Muscle of arm (tissue), 12 donors: ENCODE data around the gene TSPAN4. TPM values are rescaled to one million over a fixed set of nuclear protein-coding genes. Genes with fewer than 3 reads are reported as not detected.

Experiments
- DNase-seq: peaks from one replicate; pipeline ENCODE4 v3.0.0-alpha.2; 2013
- polyA plus RNA-seq, 12 donors: library from polyadenylated mRNA; unstranded; fragments of 120-200 nt; gene quantifications; one replicate each; pipeline ENCODE4 v1.2.1, GENCODE V29; 2013; ENCODE audit not compliant: insufficient read length in 12 of 12

Gene TSPAN4
- polyA plus RNA-seq, 12 donors, result 35.8 to 102 (median 46.9) TPM; not detected in 1

- DNase-seq, result no peak
These were observed 65.0 kb downstream of the TSPAN4 start for GRCh38 chr11:907668-908067.

- DNase-seq, result no peak
These were observed 65.6 kb downstream of the TSPAN4 start for GRCh38 chr11:908273-908672.

GRCh38 chr11:909406-909805 is 66.8 kb downstream of the TSPAN4 start:
- DNase-seq, result no peak

GRCh38 chr11:910044-910588 is 67.5 kb downstream of the TSPAN4 start:
- DNase-seq, result no peak

GRCh38 chr11:910589-911030 is 68.0 kb downstream of the TSPAN4 start, which contains the start of gene CHID1:
Gene CHID1 (minus strand): TSS chr11:910810. CDS start chr11:904816, 5,994 bp downstream.
- peak; percentile 76 for DNase-seq

GRCh38 chr11:911031-911889 is 68.6 kb downstream of the TSPAN4 start:
- no peak for DNase-seq

GRCh38 chr11:911890-912219 is 69.2 kb downstream of the TSPAN4 start:
- DNase-seq, result no peak

GRCh38 chr11:912266-912665 is 69.6 kb downstream of the TSPAN4 start:
- no peak for DNase-seq

- DNase-seq, result no peak
These were observed 70.4 kb downstream of the TSPAN4 start for GRCh38 chr11:913043-913442.

- DNase-seq, result no peak
These were observed 71.6 kb downstream of the TSPAN4 start for GRCh38 chr11:914204-914603.

GRCh38 chr11:914747-915501 is 72.3 kb downstream of the TSPAN4 start:
- no peak for DNase-seq

Other genes with a start within 250 kb of the TSPAN4 start
- 10 to 100 TPM in 5 of 12 donors, 1 to 10 TPM in 6, not detected in 1; 6.6 to 15.3 (median 9.9) TPM for gene IRF7, start 226.9 kb upstream of the TSPAN4 start, polyA plus RNA-seq
- gene CDHR5, start 217.9 kb upstream of the TSPAN4 start, polyA plus RNA-seq, result 100 to 1,000 TPM in 1 of 12 donors, 1 to 10 TPM in 7, under 1 TPM in 3, not detected in 1; 0.49 to 137 (median 1.7) TPM
- gene SCT, start 215.7 kb upstream of the TSPAN4 start, polyA plus RNA-seq, result 100 to 1,000 TPM in 1 of 12 donors, 10 to 100 TPM in 9, not detected in 2; 17.6 to 109 (median 52.1) TPM
- under 1 TPM in 9 of 12 donors, not detected in 3; 0.36 to 0.98 (median 0.71) TPM for gene DRD4, start 205.6 kb upstream of the TSPAN4 start, polyA plus RNA-seq
- 10 to 100 TPM in 11 of 12 donors, not detected in 1; 20.7 to 41.0 (median 24.3) TPM for gene DEAF1, start 147.6 kb upstream of the TSPAN4 start, polyA plus RNA-seq
- 10 to 100 TPM in 11 of 12 donors, not detected in 1; 13.0 to 34.8 (median 18.9) TPM for gene TMEM80, start 147.0 kb upstream of the TSPAN4 start, polyA plus RNA-seq
- gene EPS8L2, start 136.6 kb upstream of the TSPAN4 start, polyA plus RNA-seq, result 10 to 100 TPM in 4 of 12 donors, 1 to 10 TPM in 7, not detected in 1; 1.2 to 54.4 (median 2.7) TPM
- 100 to 1,000 TPM in 1 of 12 donors, 10 to 100 TPM in 10, not detected in 1; 53.5 to 102 (median 62.2) TPM for gene TALDO1, start 95.4 kb upstream of the TSPAN4 start, polyA plus RNA-seq
- 10 to 100 TPM in 11 of 12 donors, not detected in 1; 32.8 to 54.7 (median 36.4) TPM for gene GATD1, start 65.4 kb upstream of the TSPAN4 start, polyA plus RNA-seq
- under 1 TPM in 10 of 12 donors, not detected in 2; 0.13 to 0.77 (median 0.36) TPM for gene CEND1, start 52.8 kb upstream of the TSPAN4 start, polyA plus RNA-seq
- gene SLC25A22, start 44.6 kb upstream of the TSPAN4 start, polyA plus RNA-seq, result 10 to 100 TPM in 6 of 12 donors, 1 to 10 TPM in 5, not detected in 1; 7.9 to 15.5 (median 10.6) TPM
- 10 to 100 TPM in 1 of 12 donors, 1 to 10 TPM in 10, not detected in 1; 4.5 to 11.4 (median 6.5) TPM for gene PIDD1, start 37.6 kb upstream of the TSPAN4 start, polyA plus RNA-seq
- 1,000 to 10,000 TPM; 1,154 to 1,810 (median 1,407) TPM for gene RPLP2, start 32.9 kb upstream of the TSPAN4 start, polyA plus RNA-seq
- gene PNPLA2, start 23.9 kb upstream of the TSPAN4 start, polyA plus RNA-seq, result 10 to 100 TPM in 11 of 12 donors, not detected in 1; 19.5 to 40.3 (median 23.8) TPM
- gene CRACR2B, start 14.9 kb upstream of the TSPAN4 start, polyA plus RNA-seq, result 10 to 100 TPM in 5 of 12 donors, 1 to 10 TPM in 6, not detected in 1; 5.8 to 34.3 (median 9.8) TPM
- 100 to 1,000 TPM in 10 of 12 donors, 10 to 100 TPM in 1, not detected in 1; 75.9 to 300 (median 133) TPM for gene CD151, start 9.9 kb upstream of the TSPAN4 start, polyA plus RNA-seq
- 100 to 1,000 TPM in 6 of 12 donors, 10 to 100 TPM in 5, not detected in 1; 78.8 to 121 (median 100) TPM for gene POLR2L, start 323 bp upstream of the TSPAN4 start, polyA plus RNA-seq
- 10 to 100 TPM in 11 of 12 donors, not detected in 1; 45.9 to 70.1 (median 58.2) TPM for gene CHID1, start 68.0 kb downstream of the TSPAN4 start, polyA plus RNA-seq
- 100 to 1,000 TPM in 1 of 12 donors, 10 to 100 TPM in 10, not detected in 1; 39.8 to 131 (median 46.5) TPM for gene AP2A2, start 83.0 kb downstream of the TSPAN4 start, polyA plus RNA-seq
- gene MUC6, start 193.9 kb downstream of the TSPAN4 start, polyA plus RNA-seq, result 1 to 10 TPM in 1 of 12 donors, under 1 TPM in 9, not detected in 2; 0.10 to 1.4 (median 0.31) TPM
- 10 to 100 TPM in 1 of 12 donors, under 1 TPM in 8, not detected in 3; 0.01 to 62.5 (median 0.08) TPM for gene MUC2, start 232.0 kb downstream of the TSPAN4 start, polyA plus RNA-seq